HG03378 (cell line): ENCODE measurements around the gene INTS15.
A peak's percentile ranks its signal among the peaks of the same experiment; 100 is the strongest.
"Not testable (repeated sequence)": the region's sequence is repeated elsewhere in the genome, so short reads cannot be mapped to it uniquely, and the experiment has no call there.

Experiments used
- ATAC-seq: cut with Tn5 transposase; IDR thresholded peaks from one replicate; pipeline ENCODE4 v1.9.1; 2021; ENCODE audit warnings: mild to moderate bottlenecking, moderate library complexity; ENCODE audit not compliant: unreplicated experiment

The INTS15 gene

GRCh38 chr7:6616854-6617643, 27.2 kb downstream of the INTS15 start:
- ATAC-seq: no peak

- no peak for ATAC-seq
Measured at GRCh38 chr7:6618621-6619020, 28.8 kb downstream of the INTS15 start.

- no peak for ATAC-seq
Measured at GRCh38 chr7:6619961-6620360, 30.1 kb downstream of the INTS15 start.

GRCh38 chr7:6621195-6622133, 31.6 kb downstream of the INTS15 start:
- no peak for ATAC-seq

GRCh38 chr7:6622134-6622710, 32.4 kb downstream of the INTS15 start:
- ATAC-seq: no peak

- ATAC-seq: no peak
Measured at GRCh38 chr7:6623589-6624245, 33.9 kb downstream of the INTS15 start.

GRCh38 chr7:6624246-6624611, 34.4 kb downstream of the INTS15 start:
- no peak for ATAC-seq

- ATAC-seq: no peak
Measured at GRCh38 chr7:6628045-6628444, 38.2 kb downstream of the INTS15 start.

GRCh38 chr7:6630007-6630849, 40.4 kb downstream of the INTS15 start:
- ATAC-seq: no peak

GRCh38 chr7:6631605-6632004, 41.8 kb downstream of the INTS15 start:
- no peak for ATAC-seq

- no peak for ATAC-seq
Measured at GRCh38 chr7:6634021-6634420, 44.2 kb downstream of the INTS15 start.

GRCh38 chr7:6634971-6635370, 45.1 kb downstream of the INTS15 start:
- not testable (repeated sequence) for ATAC-seq

- peak; percentile 31 for ATAC-seq
Measured at GRCh38 chr7:6636741-6637543, 47.1 kb downstream of the INTS15 start, which contains the start of gene ZNF316. TSS of gene ZNF316 (plus strand) at chr7:6637318. CDS start at chr7:6642410, 5,092 bp downstream.

GRCh38 chr7:6637544-6638229, 47.9 kb downstream of the INTS15 start:
- ATAC-seq: peak; percentile 49

GRCh38 chr7:6639032-6639431, 49.2 kb downstream of the INTS15 start:
- ATAC-seq: no peak

- ATAC-seq: no peak
Measured at GRCh38 chr7:6639627-6640026, 49.8 kb downstream of the INTS15 start.

- no peak for ATAC-seq
Measured at GRCh38 chr7:6640246-6640721, 50.5 kb downstream of the INTS15 start.

- no peak for ATAC-seq
Measured at GRCh38 chr7:6641305-6642035, 51.6 kb downstream of the INTS15 start.
